Stimulated activated naive CD8-positive, alpha-beta T cell treated with anti-CD3 and anti-CD28 coated beads, Interleukin-15, Interleukin-2, amounts not matched to agents 100 U/mL and 50 U/mL, for 24 hours (primary cell): ENCODE data around the gene AQP3.
"Not testable (repeated sequence)": the region's sequence is repeated elsewhere in the genome, so short reads cannot be mapped to it uniquely, and the experiment has no call there.

ENCODE experiments used
- ATAC-seq: fragments of 150-1000 bp; cut with Tn5 transposase; one replicate; pipeline ENCODE4 v1.10.0; 2021
- DNase-seq: peaks from one replicate; pipeline ENCODE4 v3.0.0; 2021

Gene AQP3

GRCh38 chr9:33446946-33447798, at the start of gene AQP3:
TSS of gene AQP3 (minus strand) at chr9:33447593. CDS start at chr9:33447530, 63 bp downstream.
- ATAC-seq (peak; percentile 71), DNase-seq (peak; percentile 70)

- ATAC-seq, result not testable (repeated sequence)
Measured at GRCh38 chr9:33493819-33494218, 46.4 kb upstream of the AQP3 start.

GRCh38 chr9:33489066-33489465, 41.7 kb upstream of the AQP3 start:
- DNase-seq (no peak), ATAC-seq (no peak)

More at GRCh38 chr9:33493819-33494218, 46.4 kb upstream of the AQP3 start:
- not testable (repeated sequence) for DNase-seq

DNA sequence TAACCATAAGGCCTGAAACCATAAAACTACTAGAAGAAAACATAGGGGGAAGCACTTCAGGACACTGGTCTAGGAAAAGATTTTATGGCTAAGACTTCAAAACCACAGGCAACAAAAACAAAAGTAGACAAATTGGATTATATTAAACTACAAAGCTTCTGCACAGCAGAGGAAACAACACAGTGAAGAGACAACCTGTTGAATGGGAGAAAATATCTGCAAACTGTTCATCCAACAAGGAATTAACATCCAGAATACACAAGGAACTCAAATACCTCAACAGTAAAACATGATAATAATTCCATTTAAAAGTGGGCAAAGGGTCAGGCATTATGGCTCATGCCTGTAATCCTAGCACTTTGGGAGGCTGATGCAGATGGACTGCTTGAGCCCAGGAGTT, 37.9 kb upstream of the AQP3 start:
- ATAC-seq, DNase-seq: not testable (repeated sequence)

DNA sequence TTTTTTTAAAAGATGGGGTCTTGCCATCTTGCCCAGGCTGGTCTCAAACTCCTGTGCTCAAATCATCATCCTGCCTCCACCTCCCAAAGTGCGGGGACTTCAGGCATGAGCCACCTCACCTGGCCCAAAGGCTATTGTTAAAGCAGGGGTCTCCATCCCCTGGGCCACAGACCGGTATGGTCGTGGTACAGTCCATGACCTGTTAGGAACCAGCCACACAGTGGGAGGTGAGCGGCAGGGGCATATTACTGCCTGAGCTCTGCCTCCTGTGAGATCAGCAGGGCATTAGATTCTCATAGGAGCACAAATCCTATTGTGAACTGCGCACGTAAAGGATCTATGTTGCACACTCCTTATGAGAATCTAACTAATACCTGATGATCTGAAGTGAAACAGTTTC, 33.6 kb upstream of the AQP3 start:
- ATAC-seq (no peak), DNase-seq (no peak)

GRCh38 chr9:33480106-33480505, 32.7 kb upstream of the AQP3 start:
- DNase-seq, result no peak
- no peak for ATAC-seq

DNA sequence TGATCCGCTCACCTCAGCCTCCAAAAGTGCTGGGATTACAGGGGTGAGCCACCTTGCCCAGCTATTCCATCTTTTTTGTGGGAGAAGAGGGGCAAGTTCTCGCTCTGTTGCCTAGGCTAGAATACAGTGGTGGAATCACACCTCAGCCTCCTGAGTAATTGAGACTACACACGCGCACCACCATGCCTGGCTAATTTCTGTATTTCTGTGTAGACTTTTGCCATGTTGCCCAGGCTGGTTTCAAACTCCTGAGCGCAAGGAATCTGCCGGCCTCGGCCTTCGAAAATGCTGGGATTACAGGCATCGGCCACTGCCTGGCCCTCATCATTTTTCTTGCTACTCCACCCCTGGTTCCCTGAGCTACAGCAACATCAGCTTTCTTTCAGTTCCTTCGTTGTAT, 29.1 kb upstream of the AQP3 start:
- ATAC-seq (no peak), DNase-seq (no peak)

GRCh38 chr9:33475357-33475756, 28.0 kb upstream of the AQP3 start:
- DNase-seq (no peak), ATAC-seq (no peak)

- DNase-seq, result peak; percentile 98
- peak; percentile 99 for ATAC-seq
Measured at GRCh38 chr9:33473643-33474352, 26.4 kb upstream of the AQP3 start, which contains the start of gene NOL6. TSS of gene NOL6 (minus strand) at chr9:33473924. CDS start at chr9:33473842, 82 bp downstream.

DNA sequence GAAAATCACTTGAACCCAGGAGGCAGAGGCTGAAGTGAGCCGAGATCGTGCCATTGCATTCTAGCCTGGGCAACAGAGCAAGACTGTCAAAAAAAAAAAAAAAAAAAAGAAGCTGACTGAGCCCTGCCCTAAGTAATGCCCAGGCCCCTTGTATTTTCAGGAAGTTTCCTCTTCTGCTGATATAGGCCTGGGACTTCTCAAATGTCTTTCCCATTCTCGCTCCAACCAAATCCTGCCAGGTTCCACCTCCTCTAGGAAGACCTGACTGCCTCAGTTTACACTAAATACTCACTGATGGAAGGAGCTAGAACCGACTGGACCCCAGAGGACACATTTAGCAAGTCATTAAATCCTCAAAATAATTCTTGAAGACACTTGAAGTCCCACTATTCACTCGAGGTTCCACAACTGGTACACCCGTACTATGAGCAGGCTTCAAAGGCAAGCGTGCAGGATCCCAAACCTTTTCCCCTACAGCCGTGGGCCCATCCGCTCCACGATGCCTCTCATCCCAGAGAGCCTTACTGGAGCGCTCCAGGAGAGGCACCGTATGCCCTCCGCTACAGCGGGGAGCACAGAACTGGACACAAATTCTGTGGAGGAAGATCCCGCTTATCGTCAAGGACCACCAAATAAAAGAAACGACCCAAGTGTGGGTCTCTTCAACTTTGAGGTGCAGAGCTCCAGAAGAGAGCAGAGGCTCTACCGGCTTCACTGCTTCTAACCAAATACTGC, 25.7 kb upstream of the AQP3 start:
- ATAC-seq (no peak), DNase-seq (no peak)

- no peak for DNase-seq
- no peak for ATAC-seq
Measured at GRCh38 chr9:33472171-33472880, 24.9 kb upstream of the AQP3 start.

- DNase-seq, result no peak
- no peak for ATAC-seq
Measured at GRCh38 chr9:33471361-33471760, 24.0 kb upstream of the AQP3 start.

GRCh38 chr9:33469891-33470290, 22.5 kb upstream of the AQP3 start:
- DNase-seq (no peak), ATAC-seq (no peak)

- no peak for ATAC-seq
- no peak for DNase-seq
Measured at GRCh38 chr9:33468797-33469621, 21.6 kb upstream of the AQP3 start.

DNA sequence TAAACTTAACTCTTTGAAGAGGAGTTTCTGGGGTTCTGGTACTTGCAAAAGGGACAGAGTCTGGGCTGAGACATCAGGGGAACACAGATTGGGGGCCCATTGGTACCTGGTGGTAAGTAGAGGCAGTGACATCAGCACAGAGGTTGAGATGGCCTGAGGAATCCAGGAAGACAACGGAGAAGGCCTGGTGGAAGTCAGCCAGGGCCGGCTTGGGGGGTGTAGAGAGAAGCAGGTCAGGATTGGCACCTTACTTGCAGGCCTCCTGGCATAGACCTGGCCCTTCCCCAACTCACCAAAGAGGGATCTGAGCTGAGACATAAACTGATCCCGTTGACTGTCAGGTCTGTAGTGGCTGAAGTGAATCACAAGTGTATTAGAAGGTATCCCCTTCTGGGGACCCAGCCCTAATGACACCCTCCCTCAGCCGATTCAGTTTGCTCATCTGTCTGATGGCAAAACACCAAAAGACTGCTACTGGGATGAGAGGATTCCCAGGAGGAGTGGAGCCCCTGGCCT, 20.9 kb upstream of the AQP3 start:
- ATAC-seq, result no peak

GRCh38 chr9:33467526-33467925, 20.1 kb upstream of the AQP3 start:
- DNase-seq, result no peak
- no peak for ATAC-seq

More for the DNA sequence above, 20.9 kb upstream of the AQP3 start:
- no peak for DNase-seq

DNA sequence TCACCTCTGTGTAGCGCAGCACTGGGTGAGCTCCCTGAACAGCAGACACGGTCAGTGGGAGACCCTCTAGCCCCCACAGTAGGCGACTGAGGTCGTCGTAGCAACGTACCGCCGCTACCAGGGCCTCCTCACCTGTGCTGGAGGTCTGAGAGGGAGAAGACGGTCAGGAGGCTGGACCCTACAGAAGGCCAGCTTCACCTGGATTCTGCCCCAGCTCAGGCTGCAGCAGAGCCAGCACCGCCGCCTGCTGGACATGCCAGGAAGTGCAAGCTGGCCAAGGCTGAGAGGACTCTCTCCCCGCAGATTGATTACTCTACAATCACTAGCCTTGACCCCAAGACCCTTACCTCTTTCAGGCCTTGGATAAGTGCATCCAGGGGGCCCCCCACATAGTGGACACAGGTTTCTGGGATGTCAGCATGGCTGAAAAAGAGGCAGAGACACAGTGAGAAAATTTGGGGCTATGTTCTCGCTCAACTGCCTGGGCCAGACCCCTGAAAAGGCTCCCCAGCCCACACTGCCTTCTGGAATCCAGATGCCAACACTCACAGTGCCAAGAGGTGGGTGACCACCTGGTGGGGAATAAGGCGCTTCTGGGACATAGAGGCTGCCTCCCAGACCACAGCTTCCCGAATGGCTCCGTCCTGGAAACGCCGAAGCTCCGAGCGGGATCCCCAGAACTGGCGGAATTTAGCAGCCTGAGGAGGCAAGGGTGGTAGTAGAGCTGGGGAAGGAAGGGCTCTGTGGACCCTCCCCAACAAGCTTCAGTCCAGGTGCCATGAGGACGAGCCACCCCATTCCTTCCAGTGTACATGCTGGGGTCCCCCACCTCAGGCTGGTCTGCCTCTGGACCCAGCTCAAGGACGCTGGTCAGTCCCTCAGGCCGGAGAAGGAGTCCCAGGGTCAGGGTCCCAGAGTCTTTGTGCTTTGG, 19.4 kb upstream of the AQP3 start:
- DNase-seq (peak; percentile 83), ATAC-seq (peak; percentile 53)

- DNase-seq, result no peak
- ATAC-seq, result no peak
Measured at GRCh38 chr9:33465596-33466564, 18.5 kb upstream of the AQP3 start.
